NCI-H2081 (cell line): ENCODE results near the gene GPR173.
A peak's percentile ranks its signal among the peaks of the same experiment; 100 is the strongest.

Source experiments
- DNase-seq, 2 experiments: peaks; one replicate each; lab custom pipeline; 2025; lab: John Stamatoyannopoulos, UW

GPR173 gene

DNA sequence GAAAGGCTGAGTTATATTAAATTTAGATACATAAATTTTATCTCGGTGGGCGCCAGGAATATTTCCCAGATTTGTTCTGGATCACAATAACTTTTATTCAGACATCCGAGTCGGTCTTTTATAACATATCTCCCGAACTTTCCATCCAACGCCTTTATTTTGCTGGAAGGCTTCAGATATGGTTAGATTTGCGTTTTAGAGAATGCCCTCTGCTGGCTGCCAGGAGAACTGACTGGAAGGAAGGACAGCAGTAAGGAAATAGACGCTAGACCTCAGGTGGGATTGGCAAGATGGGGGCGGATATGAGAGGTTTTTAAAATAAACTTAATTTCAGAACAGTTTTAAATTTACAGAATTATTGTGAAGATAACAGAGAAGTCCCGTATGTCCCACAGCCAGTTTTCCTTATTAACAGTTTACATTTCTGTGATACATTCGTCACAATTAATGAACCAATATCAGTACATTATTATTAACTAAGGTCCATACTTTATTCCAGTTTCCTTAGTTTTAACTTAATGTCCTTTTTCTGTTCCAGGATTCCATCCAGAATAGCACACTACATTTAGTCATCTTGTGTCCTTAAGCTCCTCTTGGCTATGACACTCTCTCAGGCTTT is 40.7 kb downstream of the GPR173 start:
- DNase-seq, result peak; percentile 42 to 61

DNA sequence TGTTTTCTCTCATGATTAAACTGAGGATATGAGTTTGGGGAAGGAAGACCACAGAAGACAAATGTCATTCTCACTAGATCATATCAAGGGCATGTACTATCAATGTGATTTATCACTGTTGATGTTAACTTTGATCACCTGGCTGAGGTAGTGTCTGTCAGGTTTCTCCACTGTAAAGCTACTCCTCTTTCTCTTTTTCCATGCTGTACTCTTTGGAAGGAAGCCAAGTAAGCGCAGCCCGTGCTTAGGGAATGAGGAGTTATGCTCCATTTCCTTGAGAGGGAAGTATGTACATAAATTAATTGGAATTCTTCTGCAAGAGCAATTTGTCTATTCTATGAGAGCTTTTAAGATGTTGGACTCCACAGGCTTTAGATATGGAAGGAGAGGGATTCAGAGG is 41.3 kb downstream of the GPR173 start:
- DNase-seq, result no peak

DNA sequence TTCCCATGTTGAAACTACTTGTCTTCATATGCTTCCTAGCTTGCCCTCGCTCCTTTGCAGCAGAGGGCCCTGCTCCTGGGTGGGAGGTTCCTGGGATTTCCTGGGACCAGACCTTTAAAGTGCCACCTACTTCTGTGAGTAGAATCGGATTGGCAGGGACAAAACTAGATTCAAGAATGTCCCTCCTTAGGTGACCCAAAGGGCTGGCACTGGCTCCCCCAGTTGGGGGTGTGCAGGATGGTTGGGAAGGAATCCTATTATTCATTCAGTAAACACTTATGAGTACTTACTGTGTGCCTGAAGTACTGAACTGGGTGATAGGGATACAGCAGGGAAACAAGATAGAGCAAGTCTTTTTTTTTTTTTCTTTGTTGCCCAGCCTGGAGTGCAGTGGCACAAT is 42.8 kb downstream of the GPR173 start:
- DNase-seq, result no peak

DNA sequence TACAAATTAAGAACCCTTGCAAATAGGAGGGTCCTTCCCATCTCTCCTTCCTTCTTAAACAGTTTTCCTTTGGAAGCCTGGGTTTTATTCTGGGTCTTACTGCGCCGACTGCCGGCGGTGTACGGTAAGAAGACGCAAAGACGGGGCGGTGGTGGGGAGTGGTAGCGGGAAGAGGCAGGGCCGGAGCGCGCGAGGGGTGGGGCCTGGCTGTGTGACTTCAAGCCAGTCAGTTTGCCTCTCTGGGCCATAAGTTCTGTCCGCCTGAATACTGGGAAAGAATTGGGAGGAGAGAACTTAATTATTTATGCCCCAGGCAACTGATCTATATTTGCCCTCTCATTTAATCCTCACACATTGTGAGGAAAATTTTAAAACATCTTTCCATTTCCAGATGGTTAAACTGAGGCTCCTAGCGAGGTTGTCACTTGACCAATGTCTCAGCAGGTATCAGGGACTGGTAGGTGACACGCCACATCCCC is 44.6 kb downstream of the GPR173 start:
- peak; percentile 82 to 88 for DNase-seq

DNA sequence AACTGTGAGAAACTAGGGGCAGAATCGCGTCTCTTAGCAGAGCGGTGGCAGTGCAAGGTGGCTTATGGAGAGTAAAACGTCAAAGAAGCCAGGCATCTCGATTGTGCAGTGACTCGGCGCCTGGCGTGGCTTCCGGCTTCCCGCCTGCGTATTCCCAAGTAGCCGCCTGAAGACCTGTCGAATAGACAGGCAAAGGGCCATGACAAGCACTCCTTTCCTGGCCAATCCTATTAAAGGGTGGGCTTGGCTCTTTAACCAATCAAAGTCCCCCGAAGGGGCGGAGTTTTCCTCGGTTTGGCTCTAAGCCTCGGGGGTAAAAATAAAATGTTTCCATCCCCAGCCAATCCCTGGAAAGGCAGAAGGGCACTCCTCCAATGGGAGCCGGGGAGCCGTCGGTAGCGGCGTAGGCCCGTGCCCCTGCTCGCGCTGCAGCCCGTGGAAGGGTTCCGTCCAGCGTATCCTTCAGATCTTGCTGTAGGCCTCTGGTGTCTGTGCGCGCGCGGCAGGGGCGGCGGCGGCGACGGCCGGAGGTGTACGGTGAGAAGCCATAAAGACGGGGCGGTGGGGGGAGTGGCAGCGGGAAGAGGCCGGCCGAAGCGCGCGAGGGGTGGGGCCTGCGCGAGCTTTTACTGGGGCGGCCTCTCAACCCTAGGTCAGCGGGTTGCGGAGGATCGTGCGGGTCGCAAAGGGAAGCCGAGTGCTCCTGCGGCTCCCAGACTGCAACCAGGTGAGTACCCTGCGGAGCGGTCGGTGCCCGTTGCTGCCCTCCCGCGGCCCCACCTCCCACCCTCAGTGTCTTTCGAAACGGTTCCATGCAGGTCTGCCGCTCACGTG is 45.4 kb downstream of the GPR173 start, which contains the start of gene KANTR:
TSS of gene KANTR (plus strand) at position 395 of the 834 bp plus-strand sequence. CDS start 30,131 bp downstream, outside the sequence.
- peak; percentile 94 to 97 for DNase-seq

DNA sequence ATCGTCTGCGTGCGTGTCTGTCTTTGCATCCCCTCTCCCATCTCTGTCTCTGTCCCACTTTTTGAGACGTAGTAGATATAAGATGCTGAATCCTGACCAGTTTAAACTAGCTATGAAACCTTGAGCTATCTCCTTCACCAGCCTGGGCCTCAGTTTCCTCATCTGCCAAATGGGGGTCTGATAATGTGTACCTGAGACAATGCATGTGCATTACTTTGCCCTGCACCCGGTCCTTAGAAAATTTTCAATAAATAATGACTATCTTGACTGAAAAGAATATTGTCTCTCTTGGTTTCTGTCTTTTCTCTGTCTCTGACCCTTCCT is 46.0 kb downstream of the GPR173 start:
- DNase-seq, result no peak

DNA sequence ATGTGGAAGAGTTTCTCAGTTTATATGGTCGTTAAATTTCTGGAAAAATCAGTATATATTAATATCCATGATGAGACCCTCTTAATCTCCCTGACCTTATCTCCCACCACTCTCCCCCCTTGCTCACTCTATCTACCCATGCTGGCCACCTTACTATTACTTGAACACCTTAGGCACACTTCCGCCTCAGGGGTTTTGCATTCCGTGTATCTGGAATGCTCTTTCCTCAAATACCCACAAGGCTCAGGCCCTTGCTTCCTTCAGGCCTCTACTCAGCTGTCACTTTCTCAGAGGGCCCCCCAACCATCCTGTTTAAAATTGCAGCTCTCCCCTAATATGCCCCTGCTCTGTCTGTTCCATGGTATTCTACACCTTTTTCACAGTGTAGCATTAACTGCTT is 47.2 kb downstream of the GPR173 start:
- no peak for DNase-seq

DNA sequence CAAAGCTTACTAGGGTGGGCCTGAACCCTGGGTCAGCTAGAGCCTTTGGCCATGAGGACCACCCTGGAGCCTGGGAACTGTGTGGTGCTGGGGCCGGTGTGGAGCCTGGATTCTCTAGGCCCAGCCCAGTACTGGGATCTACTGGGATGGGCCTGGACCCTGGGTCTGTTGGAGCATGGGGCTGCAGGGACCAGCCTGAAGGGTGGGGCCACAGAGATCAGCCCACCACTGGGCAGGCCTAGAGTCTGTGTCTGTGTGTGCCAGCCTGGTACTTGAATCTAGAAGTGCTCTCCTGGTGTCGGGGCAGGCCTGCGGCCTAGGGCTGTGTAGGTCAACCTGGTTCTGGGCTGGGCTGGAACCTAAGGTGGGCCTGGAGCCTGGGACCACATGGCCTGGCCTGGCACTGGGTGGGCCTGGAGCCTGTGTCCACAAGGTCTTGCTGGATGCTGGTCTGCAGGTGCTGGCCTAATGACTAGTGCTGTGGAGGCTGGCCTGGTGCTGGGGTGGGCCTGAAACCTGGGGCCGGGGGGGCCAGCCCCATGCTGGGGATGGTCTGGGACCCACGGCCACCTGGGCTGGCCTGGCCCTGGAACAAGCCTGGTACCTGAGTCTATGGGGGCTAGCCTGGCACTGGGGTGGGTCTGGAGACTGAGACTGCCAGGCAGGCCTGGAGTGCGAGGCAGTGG is 66.4 kb downstream of the GPR173 start:
- no peak for DNase-seq

DNA sequence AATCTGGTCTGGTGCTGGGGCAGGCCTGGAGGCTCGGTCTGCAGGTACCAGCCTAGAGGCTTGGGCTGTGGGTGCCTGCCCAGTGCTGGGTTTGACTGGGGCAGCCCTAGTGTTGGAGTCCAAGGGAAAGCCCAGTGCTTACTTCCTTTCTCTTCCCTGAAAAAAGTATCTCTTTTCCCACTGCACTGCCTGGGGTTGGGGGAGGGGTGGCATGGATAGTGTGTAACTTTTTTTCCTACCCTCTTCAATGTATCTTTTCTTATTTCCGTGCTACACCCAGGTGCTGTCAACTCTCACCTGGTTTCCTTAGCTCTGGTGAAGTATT is 66.9 kb downstream of the GPR173 start:
- DNase-seq, result no peak

DNA sequence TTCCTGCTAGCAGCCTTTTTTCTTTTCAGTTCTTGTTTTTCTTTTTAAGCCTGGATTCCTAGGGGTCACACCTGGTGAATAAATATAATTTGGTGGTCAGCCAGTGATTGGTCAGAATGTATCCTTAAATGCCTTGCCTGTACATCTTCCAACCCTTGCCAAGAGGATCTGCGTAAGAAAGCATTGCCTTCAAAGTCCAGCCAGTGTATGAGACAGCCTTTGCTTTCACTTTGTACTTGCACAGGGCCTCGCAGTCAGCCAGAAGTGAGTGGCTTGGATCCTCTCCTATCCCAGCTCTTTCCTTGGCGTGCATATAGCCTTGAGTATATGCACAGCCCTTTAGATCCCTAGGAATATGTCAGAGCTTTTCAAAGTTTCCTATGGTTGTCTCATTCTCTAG is 67.5 kb downstream of the GPR173 start:
- DNase-seq, result no peak

DNA sequence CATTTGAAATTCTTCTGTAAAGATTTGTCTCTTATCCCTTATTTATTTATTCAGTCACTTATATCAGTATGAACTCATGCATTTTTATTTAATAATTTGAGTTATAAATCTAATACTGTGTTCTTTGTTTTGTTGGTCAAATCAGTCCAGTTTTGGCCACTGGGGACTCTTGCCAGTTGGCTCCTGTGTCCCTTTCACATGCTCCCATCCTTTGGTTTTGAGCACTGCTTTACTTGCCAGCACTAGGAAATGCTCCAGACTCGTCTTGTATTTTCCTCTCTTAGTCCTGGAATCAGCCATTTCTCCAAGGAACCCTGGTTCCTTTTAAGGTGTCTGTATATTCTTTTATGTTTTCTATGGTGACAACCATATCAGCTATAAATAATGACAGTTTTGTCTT is 73.4 kb downstream of the GPR173 start:
- DNase-seq, result no peak

DNA sequence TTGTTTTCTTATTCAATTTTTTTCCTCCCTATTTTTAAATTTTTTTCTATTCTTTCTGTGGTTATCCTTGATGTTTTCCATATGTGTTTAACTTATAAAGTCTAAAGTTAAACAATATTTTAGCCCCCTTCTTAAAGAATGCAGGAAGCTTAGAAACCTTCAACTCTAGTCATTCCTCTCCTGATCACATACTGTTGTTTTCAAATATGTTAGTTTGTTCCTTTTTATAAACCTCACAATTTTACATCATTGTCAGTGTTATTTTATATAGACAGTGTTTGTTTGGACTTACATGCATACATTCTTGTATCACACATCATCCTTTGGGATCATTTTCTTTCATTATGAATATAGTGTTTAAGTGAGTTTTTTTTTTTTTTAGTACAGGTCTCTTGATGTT is 76.9 kb downstream of the GPR173 start:
- no peak for DNase-seq

DNA sequence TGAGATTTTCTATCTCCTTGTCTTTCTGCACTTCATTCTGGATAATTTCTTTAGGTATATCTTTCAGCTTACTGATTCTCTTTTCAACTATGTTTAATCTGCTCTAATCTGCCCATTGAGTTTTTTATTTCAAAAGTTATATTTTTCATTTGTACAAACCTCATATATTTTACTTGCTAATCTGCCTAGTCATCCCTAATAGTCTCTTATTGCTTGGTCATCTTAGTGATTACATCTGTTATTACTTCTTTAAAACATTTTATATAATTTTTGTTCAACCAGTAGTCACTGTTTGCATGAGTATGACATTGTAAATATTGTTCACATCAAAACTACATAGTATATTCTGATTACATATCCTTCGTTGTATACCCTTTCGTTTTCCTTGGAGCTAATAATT is 77.8 kb downstream of the GPR173 start:
- no peak for DNase-seq

DNA sequence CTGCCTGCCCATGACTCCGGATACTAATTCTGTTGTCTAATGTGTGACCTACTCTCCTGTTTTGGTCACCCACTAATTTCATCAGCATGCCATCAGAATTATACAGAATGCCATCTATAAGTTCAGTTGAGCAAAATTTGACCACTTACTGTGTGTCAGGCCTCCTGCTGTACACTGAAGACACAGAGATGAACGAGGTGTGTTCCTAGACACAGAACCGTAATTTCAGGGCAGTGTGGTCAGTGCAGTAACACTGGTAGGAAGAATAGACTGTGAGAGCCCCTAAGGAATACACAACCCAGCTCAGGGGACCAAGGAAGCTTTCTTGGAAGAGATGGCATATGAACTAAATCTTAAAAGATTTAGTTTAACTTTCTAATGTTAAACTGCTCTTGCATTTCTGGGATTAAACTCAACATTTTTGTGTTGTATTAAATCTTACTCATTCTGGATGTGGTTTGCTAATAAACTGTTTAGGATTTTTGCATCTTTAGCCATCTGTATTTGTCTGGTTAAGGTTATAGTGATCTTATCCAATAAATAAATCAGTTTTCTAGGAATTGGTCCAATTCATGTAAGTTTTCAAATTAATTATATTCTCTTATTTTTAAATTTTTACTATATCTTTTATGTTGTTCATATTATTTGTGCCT is 79.6 kb downstream of the GPR173 start:
- no peak for DNase-seq
